ENCODE data around the gene IP6K2. TPM values are rescaled to one million over a fixed set of nuclear protein-coding genes. Genes with fewer than 3 reads are reported as not detected.

Gene IP6K2
- total and polyA plus RNA-seq, 2 of the 13 experiments (the other 11 are each of a cell fraction or from before 2014, with no cell fraction given): 85.5 to 112 TPM

DNA sequence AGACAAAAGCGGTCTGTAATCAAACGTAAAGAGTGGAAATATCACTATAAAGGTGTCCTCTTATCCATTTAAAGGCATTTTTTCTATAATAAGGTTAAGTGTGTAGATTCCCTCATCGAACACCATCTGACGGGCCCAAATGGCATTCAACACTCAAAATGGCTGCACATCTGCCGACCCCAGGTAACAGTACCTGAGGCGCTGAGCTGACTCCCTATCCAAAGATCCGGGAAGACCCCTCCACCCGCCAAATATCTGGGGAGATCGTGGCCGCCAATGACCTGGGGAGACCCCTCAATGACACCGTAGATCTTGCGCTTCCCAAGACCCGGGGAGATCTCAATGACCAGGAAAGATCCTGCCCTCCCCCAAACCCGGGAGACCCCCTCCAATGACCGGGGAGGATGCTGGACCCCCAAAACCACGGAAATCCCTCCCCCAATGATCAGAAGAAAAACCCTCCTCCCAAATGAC lies 476 bp downstream of the IP6K2 start (continued):
- TF ChIP-seq ZMYM3 (CRISPR knock-in tag; IDR thresholded peaks at IDR 0.05): no peak
- no peak for TF ChIP-seq CHCHD3 (CRISPR knock-in tag; IDR thresholded peaks at IDR 0.05)
- TF ChIP-seq ZNF382 (CRISPR knock-in tag; IDR thresholded peaks at IDR 0.05; ENCODE audit: borderline replicate concordance): no peak
- no peak for TF ChIP-seq IKZF4 (CRISPR knock-in tag; IDR thresholded peaks at IDR 0.05; ENCODE audit: borderline replicate concordance, low read depth, not compliant biosample characterization)
- no peak for TF ChIP-seq SRSF1 (optimal IDR thresholded peaks at IDR 0.05; ENCODE audit: low read depth, low read length)
- no peak for TF ChIP-seq ZNF678 (CRISPR knock-in tag; IDR thresholded peaks at IDR 0.05)
- TF ChIP-seq MEIS1 (CRISPR knock-in tag; IDR thresholded peaks at IDR 0.05; ENCODE audit: borderline replicate concordance): no peak
- TF ChIP-seq HBP1 (CRISPR knock-in tag; IDR thresholded peaks at IDR 0.05; ENCODE audit: low read depth): 0 out of 2 replicates have a peak, but pooled peaks have one; percentile 44
- no peak for TF ChIP-seq NR2F1 (CRISPR knock-in tag; IDR thresholded peaks at IDR 0.05)
- 0 out of 2 replicates have a peak, but pooled peaks have one; percentile 1 for TF ChIP-seq CHD2 (IDR thresholded peaks at IDR 0.05; ENCODE audit: low read depth, low read length)
- TF ChIP-seq ZNF503 (CRISPR knock-in tag; IDR thresholded peaks at IDR 0.05): no peak
- TF ChIP-seq, protein P1, sequence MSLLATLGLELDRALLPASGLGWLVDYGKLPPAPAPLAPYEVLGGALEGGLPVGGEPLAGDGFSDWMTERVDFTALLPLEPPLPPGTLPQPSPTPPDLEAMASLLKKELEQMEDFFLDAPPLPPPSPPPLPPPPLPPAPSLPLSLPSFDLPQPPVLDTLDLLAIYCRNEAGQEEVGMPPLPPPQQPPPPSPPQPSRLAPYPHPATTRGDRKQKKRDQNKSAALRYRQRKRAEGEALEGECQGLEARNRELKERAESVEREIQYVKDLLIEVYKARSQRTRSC (CRISPR knock-in tag; IDR thresholded peaks at IDR 0.05; ENCODE audit: low read depth): no peak
- 0 out of 2 replicates have a peak, but pooled peaks have one; percentile 67 for TF ChIP-seq ZFP82 (CRISPR knock-in tag; IDR thresholded peaks at IDR 0.05; ENCODE audit: borderline replicate concordance)
- TF ChIP-seq SMAD3 (CRISPR knock-in tag; IDR thresholded peaks at IDR 0.05): no peak
- TF ChIP-seq CERS6 (CRISPR knock-in tag; IDR thresholded peaks at IDR 0.05): no peak
- TF ChIP-seq KMT2B (CRISPR knock-in tag; IDR thresholded peaks at IDR 0.05): no peak
- no peak for TF ChIP-seq HDAC2 (CRISPR knock-in tag; IDR thresholded peaks at IDR 0.05)
- TF ChIP-seq, protein P2, sequence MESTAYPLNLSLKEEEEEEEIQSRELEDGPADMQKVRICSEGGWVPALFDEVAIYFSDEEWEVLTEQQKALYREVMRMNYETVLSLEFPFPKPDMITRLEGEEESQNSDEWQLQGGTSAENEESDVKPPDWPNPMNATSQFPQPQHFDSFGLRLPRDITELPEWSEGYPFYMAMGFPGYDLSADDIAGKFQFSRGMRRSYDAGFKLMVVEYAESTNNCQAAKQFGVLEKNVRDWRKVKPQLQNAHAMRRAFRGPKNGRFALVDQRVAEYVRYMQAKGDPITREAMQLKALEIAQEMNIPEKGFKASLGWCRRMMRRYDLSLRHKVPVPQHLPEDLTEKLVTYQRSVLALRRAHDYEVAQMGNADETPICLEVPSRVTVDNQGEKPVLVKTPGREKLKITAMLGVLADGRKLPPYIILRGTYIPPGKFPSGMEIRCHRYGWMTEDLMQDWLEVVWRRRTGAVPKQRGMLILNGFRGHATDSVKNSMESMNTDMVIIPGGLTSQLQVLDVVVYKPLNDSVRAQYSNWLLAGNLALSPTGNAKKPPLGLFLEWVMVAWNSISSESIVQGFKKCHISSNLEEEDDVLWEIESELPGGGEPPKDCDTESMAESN (CRISPR knock-in tag; conservative IDR thresholded peaks at IDR 0.05): no peak
- TF ChIP-seq ADNP (CRISPR knock-in tag; IDR thresholded peaks at IDR 0.05): no peak
- TF ChIP-seq SALL2 (CRISPR knock-in tag; IDR thresholded peaks at IDR 0.05): 0 out of 2 replicates have a peak, but pooled peaks have one; percentile 13
- TF ChIP-seq ZNF839 (CRISPR knock-in tag; IDR thresholded peaks at IDR 0.05; ENCODE audit: borderline replicate concordance): no peak
- TF ChIP-seq PHF20 (CRISPR knock-in tag; IDR thresholded peaks at IDR 0.05): no peak
- TF ChIP-seq, protein P3, sequence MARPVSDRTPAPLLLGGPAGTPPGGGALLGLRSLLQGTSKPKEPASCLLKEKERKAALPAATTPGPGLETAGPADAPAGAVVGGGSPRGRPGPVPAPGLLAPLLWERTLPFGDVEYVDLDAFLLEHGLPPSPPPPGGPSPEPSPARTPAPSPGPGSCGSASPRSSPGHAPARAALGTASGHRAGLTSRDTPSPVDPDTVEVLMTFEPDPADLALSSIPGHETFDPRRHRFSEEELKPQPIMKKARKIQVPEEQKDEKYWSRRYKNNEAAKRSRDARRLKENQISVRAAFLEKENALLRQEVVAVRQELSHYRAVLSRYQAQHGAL (CRISPR knock-in tag; IDR thresholded peaks at IDR 0.05; ENCODE audit: not compliant biosample characterization): no peak

Data from HepG2 (cell line).